Measurements from ENCODE around the gene VGLL3.

- TF ChIP-seq RFX5 (IDR thresholded peaks at IDR 0.05; ENCODE audit: low read depth, low read length): no peak
- no peak for TF ChIP-seq CTCF (conservative IDR thresholded peaks at IDR 0.05; ENCODE audit: low read depth, low read length)
- no peak for TF ChIP-seq SMC3 (IDR thresholded peaks at IDR 0.05; ENCODE audit: low read depth, low read length)
- no peak for TF ChIP-seq POLR2A (IDR thresholded peaks at IDR 0.05; ENCODE audit: low read depth, low read length)
- no peak for TF ChIP-seq USF2 (IDR thresholded peaks at IDR 0.05; ENCODE audit: low read depth, low read length)
- no peak for TF ChIP-seq RAD21 (IDR thresholded peaks at IDR 0.05; ENCODE audit: low read length)
- no peak for TF ChIP-seq MXI1 (IDR thresholded peaks at IDR 0.05; ENCODE audit: borderline replicate concordance, low read depth, low read length)
- TF ChIP-seq MAZ (IDR thresholded peaks at IDR 0.05; ENCODE audit: borderline replicate concordance, low read depth, low read length): no peak
- TF ChIP-seq RCOR1 (IDR thresholded peaks at IDR 0.05; ENCODE audit: insufficient replicate concordance, low read length): no peak
- no peak for TF ChIP-seq CHD1 (IDR thresholded peaks at IDR 0.05; ENCODE audit: low read depth, low read length)
- TF ChIP-seq BHLHE40 (IDR thresholded peaks at IDR 0.05; ENCODE audit: low read depth, low read length): no peak
- no peak for TF ChIP-seq ELK1 (IDR thresholded peaks at IDR 0.05; ENCODE audit: borderline replicate concordance, low read depth, low read length)
These were observed 3.6 kb downstream of the VGLL3 start for GRCh38 chr3:86987421-86987715.
